AG10803 (cell line): ENCODE measurements around the gene FSTL4.

Experiments used
- DNase-seq: peaks from one replicate; pipeline ENCODE4 v3.0.0; 2010; ENCODE audit warnings: low read depth
- H3K4me3 ChIP-seq: 2 replicates; pipeline ENCODE4 v1.5.1; 2011; ENCODE audit warnings: mild to moderate bottlenecking, low read length, control low read depth
- CTCF ChIP-seq: conservative IDR thresholded peaks from 2 replicates; pipeline ENCODE4 v1.5.1; 2011; ENCODE audit warnings: mild to moderate bottlenecking, low read length, control low read depth, inconsistent platforms

The FSTL4 gene

DNA sequence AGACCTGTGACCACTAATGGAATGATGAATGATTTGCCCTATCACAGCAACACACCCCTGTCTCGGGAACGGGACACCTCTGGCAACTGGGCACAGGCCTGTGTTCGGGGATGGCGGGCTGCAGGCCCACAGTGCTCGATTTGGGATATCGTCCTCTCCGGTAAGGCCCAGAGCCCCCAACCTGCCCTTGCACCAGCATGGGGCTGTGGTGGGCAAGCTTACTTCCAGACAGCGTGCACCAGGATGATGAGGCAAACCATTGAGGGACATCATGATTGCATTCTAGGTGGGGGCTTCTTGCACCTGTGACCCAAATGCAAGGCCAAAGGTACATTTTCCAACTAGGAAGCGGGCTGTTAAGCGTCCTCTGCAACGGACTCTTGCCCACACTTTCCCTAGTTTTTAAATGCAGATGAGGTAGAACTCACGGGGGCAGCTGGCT is 275.4 kb downstream of the FSTL4 start:
- no peak for TF ChIP-seq CTCF
- H3K4me3 ChIP-seq = no peak overlapping the region
- no peak for DNase-seq

- no peak for DNase-seq
- no peak overlapping the region for H3K4me3 ChIP-seq
Observed at GRCh38 chr5:133336121-133336968, 276.0 kb downstream of the FSTL4 start.

GRCh38 chr5:133334796-133335639 is 277.3 kb downstream of the FSTL4 start:
- TF ChIP-seq CTCF = no peak
- no peak overlapping the region for H3K4me3 ChIP-seq
- no peak for DNase-seq

More at GRCh38 chr5:133336121-133336968, 276.0 kb downstream of the FSTL4 start:
- TF ChIP-seq CTCF = no peak

GRCh38 chr5:133333326-133334150 is 278.8 kb downstream of the FSTL4 start:
- no peak for DNase-seq
- no peak overlapping the region for H3K4me3 ChIP-seq
- no peak for TF ChIP-seq CTCF

- TF ChIP-seq CTCF = no peak
- no peak overlapping the region for H3K4me3 ChIP-seq
- DNase-seq = no peak
Observed at GRCh38 chr5:133332439-133333024, 279.8 kb downstream of the FSTL4 start.

DNA sequence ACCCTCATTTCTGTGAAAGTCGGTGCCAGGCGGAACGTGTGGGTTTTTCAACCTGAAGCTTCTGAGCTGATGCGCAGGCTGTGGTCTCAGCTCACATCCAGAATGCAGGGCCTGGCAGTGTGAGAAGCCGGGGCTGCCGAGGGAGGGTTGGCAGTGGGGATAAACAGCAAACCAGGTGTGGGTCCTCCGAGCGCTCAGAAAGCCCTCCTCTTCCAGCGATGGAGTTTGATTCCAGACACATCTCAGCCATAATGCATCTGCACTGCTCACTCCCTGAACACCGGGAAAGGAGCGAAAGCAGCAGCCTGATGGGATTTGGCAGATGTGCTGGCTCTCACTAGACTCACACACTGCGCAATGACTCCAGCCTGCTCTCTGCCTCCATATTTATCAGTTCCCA is 280.4 kb downstream of the FSTL4 start:
- TF ChIP-seq CTCF = no peak
- H3K4me3 ChIP-seq = no peak overlapping the region
- DNase-seq = no peak
